ENCODE data around the gene PPP1R9A.

- TF ChIP-seq CTCF (IDR thresholded peaks at IDR 0.05) (no peak), POLR2A (IDR thresholded peaks at IDR 0.05) (no peak), EP300 (IDR thresholded peaks at IDR 0.05) (no peak)
Observed at GRCh38 chr7:94997547-94997946, 90.2 kb downstream of the PPP1R9A start.

All from tibial nerve (tissue), 4 donors.